HepG2 (cell line): ENCODE results near the gene SLIT1. TPM values are rescaled to one million over a fixed set of nuclear protein-coding genes. Genes with fewer than 3 reads are reported as not detected.

Experiments used
- ATF5 ChIP-seq: sonication (generic); formaldehyde crosslinking; IDR thresholded peaks from 2 replicates; pipeline ENCODE4 v1.4.0; 2020; ENCODE audit warnings: mild to moderate bottlenecking, low read depth, missing genetic modification reagents
- DRAP1 ChIP-seq: IDR thresholded peaks from 2 replicates; pipeline ENCODE4 v1.6.1; 2016; ENCODE audit warnings: missing genetic modification reagents, missing compliant biosample characterization
- HNF4G ChIP-seq, 2 experiments: sonication (generic) in 1 of 2; formaldehyde crosslinking in 1 of 2; IDR thresholded peaks; 2 replicates each; pipeline versions ENCODE4 v1.4.0 to v1.6.1; 2011 to 2020; ENCODE audit warnings: borderline replicate concordance in 2 of 2, low read depth in 2 of 2, mild to moderate bottlenecking in 2 of 2, low read length in 1 of 2, missing genetic modification reagents in 1 of 2, moderate library complexity in 1 of 2
- REST ChIP-seq, 2 experiments: IDR thresholded peaks; 2 replicates each; pipeline ENCODE4 v1.6.1; 2011 to 2012; ENCODE audit warnings: low read length in 2 of 2, borderline replicate concordance in 1 of 2, low read depth in 1 of 2, mild to moderate bottlenecking in 1 of 2, moderate library complexity in 1 of 2
- SP4 ChIP-seq: sonication (generic); formaldehyde crosslinking; IDR thresholded peaks from 2 replicates; pipeline ENCODE4 v1.8.1; 2023; ENCODE audit warnings: mild to moderate bottlenecking, missing genetic modification reagents
- TP53 ChIP-seq: sonication (generic); formaldehyde crosslinking; conservative IDR thresholded peaks from 2 replicates; pipeline ENCODE4 v1.4.0; 2020; ENCODE audit warnings: missing genetic modification reagents
- ZKSCAN1 ChIP-seq: fragments of 150-350 bp; IDR thresholded peaks from 2 replicates; pipeline ENCODE4 v1.6.1; 2014; ENCODE audit warnings: low read length
- ZNF350 ChIP-seq: sonication (generic); formaldehyde crosslinking; IDR thresholded peaks from 2 replicates; pipeline ENCODE4 v1.4.0; 2020; ENCODE audit warnings: mild to moderate bottlenecking, low read depth, missing genetic modification reagents, borderline replicate concordance
- ZNF431 ChIP-seq: sonication (generic); formaldehyde crosslinking; IDR thresholded peaks from 2 replicates; pipeline ENCODE4 v1.9.0; 2022; ENCODE audit warnings: missing genetic modification reagents, low read depth, mild to moderate bottlenecking, borderline replicate concordance
- ZNF446 ChIP-seq: sonication (generic); formaldehyde crosslinking; IDR thresholded peaks from 2 replicates; pipeline ENCODE4 v1.5.0; 2020; ENCODE audit warnings: mild to moderate bottlenecking, missing genetic modification reagents
- ZNF460 ChIP-seq: sonication (generic); formaldehyde crosslinking; IDR thresholded peaks from 2 replicates; pipeline ENCODE4 v1.5.1; 2020; ENCODE audit warnings: missing genetic modification reagents, mild to moderate bottlenecking, borderline replicate concordance
- ZNF530 ChIP-seq: sonication (generic); formaldehyde crosslinking; IDR thresholded peaks from 2 replicates; pipeline ENCODE4 v1.5.0; 2020; ENCODE audit warnings: low read depth, mild to moderate bottlenecking, missing genetic modification reagents
- ZNF543 ChIP-seq: sonication (generic); formaldehyde crosslinking; IDR thresholded peaks from 2 replicates; pipeline ENCODE4 v1.4.0; 2020; ENCODE audit warnings: mild to moderate bottlenecking, missing genetic modification reagents
- ZNF589 ChIP-seq: sonication (generic); formaldehyde crosslinking; conservative IDR thresholded peaks from 2 replicates; pipeline ENCODE4 v1.8.0; 2022; ENCODE audit warnings: mild to moderate bottlenecking, moderate library complexity, missing genetic modification reagents
- ZNF768 ChIP-seq: sonication (generic); formaldehyde crosslinking; IDR thresholded peaks from 2 replicates; pipeline ENCODE4 v1.4.0; 2020; ENCODE audit warnings: missing genetic modification reagents
- polyA plus RNA-seq, 8 experiments: library from polyadenylated mRNA; depleted of rRNA in 3 of 8; stranded (reverse) in 7 of 8; unstranded in 1 of 8; fragments of >200 nt; fragmentation: Illumina TruSeq in 4 of 8; extraction: Trizol in 4 of 8; gene quantifications; 2 replicates each; pipeline versions ENCODE4 v1.2.1 to v1.2.3, GENCODE V29; 2011 to 2016; ENCODE audit warnings: low read depth in 4 of 8, missing spikeins in 1 of 8, mixed read lengths in 1 of 8; ENCODE audit not compliant: insufficient read depth in 1 of 8
- total RNA-seq, 5 experiments: library from RNA; depleted of rRNA; stranded (reverse); fragments of >200 nt; fragmentation: Illumina TruSeq; extraction: Trizol; gene quantifications; 2 replicates each; pipeline ENCODE4 v1.2.3, GENCODE V29; 2016; ENCODE audit warnings: low read depth in 1 of 5
- TF ChIP-seq, protein P1 (sequence below): sonication (generic); formaldehyde crosslinking; IDR thresholded peaks from 2 replicates; pipeline ENCODE4 v1.4.0; 2020; ENCODE audit warnings: missing genetic modification reagents
- TF ChIP-seq, protein P2 (sequence below): sonication (generic); formaldehyde crosslinking; IDR thresholded peaks from 2 replicates; pipeline ENCODE4 v1.4.0; 2020; ENCODE audit warnings: missing genetic modification reagents

The SLIT1 gene
- total and polyA plus RNA-seq, 2 of the 13 experiments (the other 11 are each of a cell fraction or from before 2014, with no cell fraction given): 0.09 to 0.33 TPM

DNA sequence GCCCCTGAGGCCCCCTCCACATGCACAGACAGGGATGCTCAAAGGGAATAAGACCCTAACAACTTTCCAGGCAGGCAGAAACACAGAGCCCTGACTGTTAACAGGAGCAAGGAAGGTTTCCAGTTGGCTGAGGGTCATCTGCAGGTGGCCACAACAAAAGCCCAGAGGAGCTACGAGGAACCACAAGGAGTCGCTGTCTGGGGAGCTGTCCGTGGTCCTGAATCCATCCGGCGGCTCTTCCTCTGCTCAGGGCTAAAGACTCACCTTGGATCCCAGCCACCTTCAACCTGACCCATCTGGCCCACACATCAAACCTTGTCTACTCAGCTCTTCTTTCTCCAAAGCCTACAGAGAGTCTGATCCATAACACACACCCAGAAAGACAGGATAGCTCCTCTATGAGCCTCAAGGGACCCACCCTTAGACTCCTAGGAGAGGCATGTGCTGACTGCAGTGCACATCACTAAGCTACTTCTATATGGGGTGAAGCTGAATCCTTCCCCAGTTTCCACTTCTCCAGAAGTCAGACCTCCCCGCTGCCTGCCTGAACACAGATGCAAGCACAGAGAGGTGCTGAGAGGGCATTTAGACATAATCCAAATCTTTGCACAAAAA lies 104.0 kb downstream of the SLIT1 start (continued):
- TF ChIP-seq ATF5 (CRISPR knock-in tag): no peak
- TF ChIP-seq, protein P1, sequence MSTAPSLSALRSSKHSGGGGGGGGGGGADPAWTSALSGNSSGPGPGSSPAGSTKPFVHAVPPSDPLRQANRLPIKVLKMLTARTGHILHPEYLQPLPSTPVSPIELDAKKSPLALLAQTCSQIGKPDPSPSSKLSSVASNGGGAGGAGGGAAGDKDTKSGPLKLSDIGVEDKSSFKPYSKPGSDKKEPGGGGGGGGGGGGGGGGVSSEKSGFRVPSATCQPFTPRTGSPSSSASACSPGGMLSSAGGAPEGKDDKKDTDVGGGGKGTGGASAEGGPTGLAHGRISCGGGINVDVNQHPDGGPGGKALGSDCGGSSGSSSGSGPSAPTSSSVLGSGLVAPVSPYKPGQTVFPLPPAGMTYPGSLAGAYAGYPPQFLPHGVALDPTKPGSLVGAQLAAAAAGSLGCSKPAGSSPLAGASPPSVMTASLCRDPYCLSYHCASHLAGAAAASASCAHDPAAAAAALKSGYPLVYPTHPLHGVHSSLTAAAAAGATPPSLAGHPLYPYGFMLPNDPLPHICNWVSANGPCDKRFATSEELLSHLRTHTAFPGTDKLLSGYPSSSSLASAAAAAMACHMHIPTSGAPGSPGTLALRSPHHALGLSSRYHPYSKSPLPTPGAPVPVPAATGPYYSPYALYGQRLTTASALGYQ: peak; percentile 71; the same call in 1 of the 2 replicates
- TF ChIP-seq ZNF446 (CRISPR knock-in tag): peak; percentile 96
- TF ChIP-seq HNF4G (IDR thresholded peaks at IDR 0.05; ENCODE audit: borderline replicate concordance, low read depth, low read length): no peak
- TF ChIP-seq HNF4G (CRISPR knock-in tag; IDR thresholded peaks at IDR 0.05; ENCODE audit: borderline replicate concordance, low read depth): 0 out of 2 replicates have a peak, but pooled peaks have one; percentile 60
- TF ChIP-seq DRAP1 (CRISPR knock-in tag): 0 out of 2 replicates have a peak, but pooled peaks have one; percentile 29
- peak; percentile 64; the same call in 1 of the 2 replicates for TF ChIP-seq ZNF543
- peak in 1 of 2 experiments; percentile 100 for TF ChIP-seq REST (IDR thresholded peaks at IDR 0.05; ENCODE audit: borderline replicate concordance in 1 of 2, low read depth in 1 of 2, low read length in 2 of 2)
- TF ChIP-seq SP4 (CRISPR knock-in tag): peak; percentile 66; the same call in 1 of the 2 replicates
- TF ChIP-seq, protein P2, sequence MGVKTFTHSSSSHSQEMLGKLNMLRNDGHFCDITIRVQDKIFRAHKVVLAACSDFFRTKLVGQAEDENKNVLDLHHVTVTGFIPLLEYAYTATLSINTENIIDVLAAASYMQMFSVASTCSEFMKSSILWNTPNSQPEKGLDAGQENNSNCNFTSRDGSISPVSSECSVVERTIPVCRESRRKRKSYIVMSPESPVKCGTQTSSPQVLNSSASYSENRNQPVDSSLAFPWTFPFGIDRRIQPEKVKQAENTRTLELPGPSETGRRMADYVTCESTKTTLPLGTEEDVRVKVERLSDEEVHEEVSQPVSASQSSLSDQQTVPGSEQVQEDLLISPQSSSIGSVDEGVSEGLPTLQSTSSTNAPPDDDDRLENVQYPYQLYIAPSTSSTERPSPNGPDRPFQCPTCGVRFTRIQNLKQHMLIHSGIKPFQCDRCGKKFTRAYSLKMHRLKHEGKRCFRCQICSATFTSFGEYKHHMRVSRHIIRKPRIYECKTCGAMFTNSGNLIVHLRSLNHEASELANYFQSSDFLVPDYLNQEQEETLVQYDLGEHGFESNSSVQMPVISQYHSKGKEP (CRISPR knock-in tag): peak; percentile 98
- peak; percentile 72; the same call in 1 of the 2 replicates for TF ChIP-seq ZNF589 (CRISPR knock-in tag)
- 0 out of 2 replicates have a peak, but pooled peaks have one; percentile 11 for TF ChIP-seq ZKSCAN1
- peak; percentile 49; the same call in 1 of the 2 replicates for TF ChIP-seq ZNF350 (CRISPR knock-in tag)
- TF ChIP-seq ZNF768 (CRISPR knock-in tag): 0 out of 2 replicates have a peak, but pooled peaks have one; percentile 56
- peak; percentile 90; the same call in 1 of the 2 replicates for TF ChIP-seq ZNF530 (CRISPR knock-in tag)
- TF ChIP-seq ZNF431 (CRISPR knock-in tag): peak; percentile 90
- no peak; the same call in 1 of the 2 replicates for TF ChIP-seq TP53
- TF ChIP-seq ZNF460 (CRISPR knock-in tag): no peak
